IPS-15b (cell line): ENCODE data around the gene ABHD5.
"Not testable (repeated sequence)": the region's sequence is repeated elsewhere in the genome, so short reads cannot be mapped to it uniquely, and the experiment has no call there.

Source experiments
- H3K27me3 ChIP-seq: one replicate; pipeline ENCODE4 v1.6.1; 2013; ENCODE audit warnings: low read length; ENCODE audit not compliant: control insufficient read depth, insufficient read depth
- H3K36me3 ChIP-seq: one replicate; pipeline ENCODE4 v1.6.1; 2013; ENCODE audit warnings: low read length; ENCODE audit not compliant: control insufficient read depth, insufficient read depth
- H3K4me1 ChIP-seq: one replicate; pipeline ENCODE4 v1.6.1; 2013; ENCODE audit warnings: mild to moderate bottlenecking, low read length; ENCODE audit not compliant: control insufficient read depth, insufficient read depth
- H3K4me3 ChIP-seq: one replicate; pipeline ENCODE4 v1.5.1; 2013; ENCODE audit warnings: low read depth, low read length
- H3K9ac ChIP-seq: one replicate; pipeline ENCODE4 v1.6.1; 2013; ENCODE audit warnings: low read depth, mild to moderate bottlenecking, low read length
- H3K9me3 ChIP-seq: one replicate; pipeline ENCODE4 v1.6.1; 2013; ENCODE audit warnings: mild to moderate bottlenecking, low read length; ENCODE audit not compliant: control insufficient read depth, insufficient read depth

Gene ABHD5

DNA sequence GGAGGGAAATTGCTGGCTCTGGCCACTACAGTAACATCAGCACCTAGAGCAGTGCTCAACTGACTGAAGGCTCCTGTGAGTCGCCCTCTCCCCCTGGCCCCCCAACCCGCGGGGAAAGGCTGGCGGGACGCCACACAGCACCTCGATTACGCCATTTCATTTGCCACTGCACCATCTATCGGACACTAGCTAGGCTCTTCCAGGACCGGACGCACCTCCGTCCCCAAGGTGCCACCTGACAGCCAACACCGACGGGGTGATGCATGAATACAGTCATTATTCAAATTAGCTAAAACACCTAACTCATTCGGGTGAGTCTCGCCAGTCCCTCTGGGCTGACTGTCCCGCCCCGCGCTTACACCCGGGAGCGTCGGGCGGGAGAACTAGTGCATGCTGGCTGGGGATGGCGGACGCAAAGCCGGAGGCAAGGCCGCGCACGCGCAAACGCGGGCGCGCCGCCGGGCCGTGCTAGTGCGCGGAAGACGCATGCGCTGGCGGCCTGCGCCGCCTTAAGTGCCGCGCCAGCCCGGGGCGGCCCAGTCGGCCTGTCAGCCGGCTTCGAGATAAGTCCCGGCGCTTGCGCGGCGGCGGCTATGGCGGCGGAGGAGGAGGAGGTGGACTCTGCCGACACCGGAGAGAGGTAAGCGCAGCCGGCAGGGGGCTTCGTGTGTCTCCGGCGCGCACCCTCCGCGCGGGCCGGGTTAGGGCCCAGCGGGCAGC is at the start of gene ABHD5:
TSS of gene ABHD5 (plus strand) at position 539 of the 720 bp plus-strand sequence. CDS start at position 594, 55 bp downstream.
- H3K9me3 ChIP-seq: no peaks in the 10 kb centered on the region
- peaks cover 15% of the 10 kb centered on the region for H3K4me1 ChIP-seq
- H3K27me3 ChIP-seq: no peaks in the 10 kb centered on the region
- peak within 1 kb of the TSS; percentile 88 for H3K4me3 ChIP-seq
- peak within 1 kb of the TSS; percentile 82 for H3K9ac ChIP-seq
- no peaks in the 10 kb centered on the region for H3K36me3 ChIP-seq

DNA sequence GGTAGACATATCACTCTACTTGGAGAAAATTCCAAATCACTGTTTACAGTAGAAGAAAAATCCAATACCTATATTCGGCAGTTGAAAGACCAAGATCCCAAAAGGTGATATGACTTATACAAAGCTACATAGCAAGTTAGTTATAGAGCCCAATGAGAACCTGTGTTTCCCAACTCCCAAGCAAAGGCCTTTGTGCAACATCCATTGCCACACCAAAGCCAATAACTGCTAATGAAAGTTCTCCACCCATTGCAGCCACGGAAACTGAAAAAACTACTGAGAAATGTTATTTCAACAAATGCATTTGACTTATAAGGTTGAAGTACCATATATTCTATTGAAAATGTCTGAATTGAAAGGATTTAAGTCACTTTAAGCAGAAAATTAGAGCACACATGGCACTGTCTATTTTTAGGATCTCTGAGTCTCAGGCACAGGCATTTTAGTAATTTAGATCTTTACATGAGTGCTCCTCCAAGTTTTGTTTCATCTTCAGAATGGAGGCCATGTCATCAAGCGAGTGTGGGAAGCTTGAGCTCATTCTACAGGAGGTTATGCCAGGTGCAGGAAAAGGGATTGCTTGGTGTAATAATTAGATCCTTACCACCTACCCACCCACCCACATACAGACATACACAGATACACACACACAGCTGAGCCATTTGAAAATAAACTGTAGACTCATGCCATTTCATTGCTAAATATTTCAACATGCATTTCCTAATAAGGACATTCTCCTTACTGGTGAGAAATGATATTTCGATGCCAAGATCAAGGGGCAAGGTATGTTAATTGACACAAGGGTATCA is 49.2 kb upstream of the ABHD5 start:
- Histone ChIP-seq H3K9me3 (no peaks in the 10 kb centered on the region), H3K4me1 (no peaks in the 10 kb centered on the region), H3K36me3 (no peaks in the 10 kb centered on the region), H3K27me3 (no peaks in the 10 kb centered on the region), H3K4me3 (no peak overlapping the region), H3K9ac (no peak overlapping the region)

DNA sequence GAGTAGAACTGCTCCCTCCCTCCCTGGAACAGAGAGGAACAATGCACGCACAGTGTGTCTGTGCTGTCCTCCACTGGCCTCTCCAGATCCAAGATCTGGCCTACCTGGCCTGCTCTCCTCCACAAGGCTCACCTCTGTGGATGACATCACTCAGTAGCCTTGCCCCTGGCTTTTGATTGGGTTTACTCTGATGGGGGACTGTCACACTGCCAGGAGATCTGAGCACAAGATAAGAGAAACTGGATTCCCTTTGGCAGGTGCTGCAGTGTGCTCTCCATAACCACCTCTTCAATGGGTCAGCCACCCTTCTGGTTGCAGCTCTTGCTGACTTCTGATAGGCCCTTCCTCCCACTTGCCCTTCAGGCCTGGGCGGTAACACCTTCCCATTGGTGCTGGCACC is 46.3 kb upstream of the ABHD5 start:
- H3K27me3 ChIP-seq: no peaks in the 10 kb centered on the region
- H3K4me3 ChIP-seq: no peak overlapping the region
- H3K9ac ChIP-seq: no peak overlapping the region
- peaks cover 2% of the 10 kb centered on the region for H3K4me1 ChIP-seq
- H3K9me3 ChIP-seq: no peaks in the 10 kb centered on the region
- no peaks in the 10 kb centered on the region for H3K36me3 ChIP-seq

DNA sequence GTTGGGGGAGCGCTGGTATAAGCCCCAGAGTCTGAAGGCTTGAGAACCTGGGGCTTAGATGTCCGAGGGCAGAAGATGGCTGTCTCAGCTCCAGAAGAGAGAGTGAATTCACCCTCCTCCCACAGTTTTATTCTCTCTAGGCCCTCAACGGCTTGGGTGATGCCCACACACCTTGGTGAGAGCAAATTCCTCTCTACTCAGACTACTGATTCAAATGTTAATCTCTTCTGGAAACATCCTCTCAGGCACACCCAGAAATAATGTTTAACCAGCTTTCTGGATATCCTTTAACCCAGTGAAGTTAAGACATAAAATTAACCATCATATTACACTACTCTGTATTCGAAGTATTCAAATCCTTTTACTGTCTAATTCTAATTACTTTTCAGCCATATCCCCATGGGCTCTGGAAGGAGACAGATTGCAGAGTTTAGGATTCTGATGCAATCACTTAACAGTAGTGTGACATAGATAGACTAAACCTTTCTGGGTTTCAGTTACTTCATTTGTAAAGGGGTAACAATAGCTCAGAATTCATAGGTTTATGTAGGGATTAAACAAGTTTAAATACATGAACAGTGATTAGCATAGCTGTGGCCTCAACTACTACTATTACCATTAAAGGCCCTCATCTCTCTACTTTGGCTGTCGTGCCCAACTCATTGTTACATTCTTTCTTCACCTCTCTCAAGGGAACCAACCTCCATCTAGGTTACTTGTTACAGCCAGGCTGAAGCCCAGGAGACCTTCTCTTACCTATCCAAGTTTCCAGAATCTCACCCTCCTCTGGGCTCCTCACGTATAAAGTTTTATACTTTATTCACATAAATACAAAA is 43.2 kb upstream of the ABHD5 start:
- Histone ChIP-seq H3K4me1 (peaks cover 7% of the 10 kb centered on the region), H3K36me3 (no peaks in the 10 kb centered on the region), H3K9ac (no peak overlapping the region), H3K9me3 (no peaks in the 10 kb centered on the region), H3K4me3 (no peak overlapping the region), H3K27me3 (no peaks in the 10 kb centered on the region)

DNA sequence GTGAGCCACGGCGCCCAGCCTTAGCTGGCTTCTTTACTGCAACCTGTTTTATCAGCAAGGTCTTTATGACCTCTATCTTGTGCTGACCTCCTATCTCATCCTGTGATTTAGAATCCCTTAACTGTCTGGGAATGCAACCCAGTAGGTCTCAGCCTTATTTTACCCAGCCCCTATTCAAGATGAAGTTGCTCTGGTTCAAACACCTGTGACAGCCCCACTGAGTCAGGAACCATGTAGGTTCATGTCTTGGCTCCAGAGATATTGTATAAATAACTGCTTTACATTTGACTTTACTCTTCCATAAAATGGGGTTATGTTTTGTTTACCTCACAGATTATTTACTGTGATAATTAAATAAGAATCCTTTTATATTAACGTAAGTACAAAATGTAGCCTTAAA is 41.8 kb upstream of the ABHD5 start:
- peaks cover 7% of the 10 kb centered on the region for H3K4me1 ChIP-seq
- H3K4me3 ChIP-seq: no peak overlapping the region
- no peak overlapping the region for H3K9ac ChIP-seq
- H3K9me3 ChIP-seq: no peaks in the 10 kb centered on the region
- no peaks in the 10 kb centered on the region for H3K36me3 ChIP-seq
- no peaks in the 10 kb centered on the region for H3K27me3 ChIP-seq

DNA sequence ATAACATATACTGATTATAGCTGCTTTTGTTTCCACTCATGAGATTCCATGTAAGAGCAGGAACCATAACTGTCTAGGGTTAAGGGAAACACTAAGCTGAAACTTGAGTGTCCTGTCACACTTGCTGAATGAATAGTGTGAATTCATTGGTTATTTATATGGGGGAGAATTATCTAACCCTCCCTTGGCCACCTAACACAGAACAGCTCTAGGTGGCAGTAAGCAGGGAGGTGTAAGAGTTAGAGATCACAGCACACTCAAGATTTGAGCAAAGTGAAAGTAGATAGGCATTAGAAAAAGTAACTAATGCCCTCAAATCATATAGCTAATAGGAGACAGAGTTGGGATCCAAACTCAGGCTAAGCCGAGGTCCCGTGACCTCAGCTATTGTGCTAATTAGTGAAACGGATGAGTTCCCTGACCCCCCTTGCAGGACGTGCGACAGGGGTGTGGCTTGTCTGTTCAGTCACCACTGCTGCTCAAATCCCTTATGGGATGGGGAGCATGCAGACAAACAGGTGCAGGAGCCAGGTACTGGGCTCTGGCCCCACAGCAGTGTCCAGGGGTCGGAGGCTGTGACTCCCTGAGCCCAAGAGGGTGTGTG is 41.3 kb upstream of the ABHD5 start:
- peak overlapping the region; percentile 13 for H3K9ac ChIP-seq
- peak overlapping the region; percentile 24 for H3K4me3 ChIP-seq
- peaks cover 7% of the 10 kb centered on the region for H3K4me1 ChIP-seq

DNA sequence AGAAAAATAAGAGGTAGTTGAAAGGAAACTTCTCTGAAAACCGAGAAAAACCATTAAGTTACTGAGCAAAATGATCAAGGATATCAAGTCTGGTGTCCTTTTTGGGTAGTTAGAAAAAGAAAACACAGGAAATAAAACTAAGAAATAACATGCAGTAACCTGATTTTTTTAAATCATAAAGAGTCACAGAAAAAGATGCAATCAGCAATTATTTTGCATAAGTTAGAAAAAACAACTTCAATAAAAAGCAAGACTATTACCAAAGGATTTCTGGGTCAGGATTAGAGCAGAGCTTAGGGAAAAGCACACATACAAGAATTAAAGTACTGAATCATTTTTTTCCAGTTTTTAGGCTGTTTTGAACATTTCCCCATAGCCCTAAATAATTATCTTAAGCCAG is 40.4 kb upstream of the ABHD5 start:
- H3K27me3 ChIP-seq: no peaks in the 10 kb centered on the region
- H3K9me3 ChIP-seq: no peaks in the 10 kb centered on the region
- H3K4me3 ChIP-seq: no peak overlapping the region
- H3K36me3 ChIP-seq: no peaks in the 10 kb centered on the region
- peaks cover 7% of the 10 kb centered on the region for H3K4me1 ChIP-seq
- H3K9ac ChIP-seq: no peak overlapping the region

More for the DNA sequence above, 41.3 kb upstream of the ABHD5 start:
- Histone ChIP-seq H3K36me3 (no peaks in the 10 kb centered on the region), H3K9me3 (no peaks in the 10 kb centered on the region), H3K27me3 (no peaks in the 10 kb centered on the region)

DNA sequence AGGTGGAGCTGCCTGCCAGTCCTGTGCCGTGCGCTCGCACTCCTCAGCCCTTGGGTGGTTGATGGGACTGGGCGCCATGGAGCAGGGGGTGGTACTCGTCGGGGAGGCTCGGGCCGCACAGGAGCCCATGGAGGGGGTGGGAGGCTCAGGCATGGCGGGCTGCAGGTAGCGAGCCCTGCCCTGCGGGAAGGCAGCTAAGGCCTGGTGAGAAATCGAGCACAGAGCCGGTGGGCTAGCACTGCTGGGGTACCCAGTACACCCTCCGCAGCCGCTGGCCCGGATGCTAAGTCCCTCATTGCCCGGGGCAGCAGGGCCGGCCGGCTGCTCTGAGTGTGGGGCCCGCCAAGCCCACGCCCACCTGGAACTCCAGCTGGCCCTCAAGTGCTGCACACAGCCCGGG is 34.3 kb upstream of the ABHD5 start:
- H3K4me3 ChIP-seq, H3K9ac ChIP-seq, H3K27me3 ChIP-seq, H3K4me1 ChIP-seq, H3K9me3 ChIP-seq, H3K36me3 ChIP-seq: not testable (repeated sequence)

DNA sequence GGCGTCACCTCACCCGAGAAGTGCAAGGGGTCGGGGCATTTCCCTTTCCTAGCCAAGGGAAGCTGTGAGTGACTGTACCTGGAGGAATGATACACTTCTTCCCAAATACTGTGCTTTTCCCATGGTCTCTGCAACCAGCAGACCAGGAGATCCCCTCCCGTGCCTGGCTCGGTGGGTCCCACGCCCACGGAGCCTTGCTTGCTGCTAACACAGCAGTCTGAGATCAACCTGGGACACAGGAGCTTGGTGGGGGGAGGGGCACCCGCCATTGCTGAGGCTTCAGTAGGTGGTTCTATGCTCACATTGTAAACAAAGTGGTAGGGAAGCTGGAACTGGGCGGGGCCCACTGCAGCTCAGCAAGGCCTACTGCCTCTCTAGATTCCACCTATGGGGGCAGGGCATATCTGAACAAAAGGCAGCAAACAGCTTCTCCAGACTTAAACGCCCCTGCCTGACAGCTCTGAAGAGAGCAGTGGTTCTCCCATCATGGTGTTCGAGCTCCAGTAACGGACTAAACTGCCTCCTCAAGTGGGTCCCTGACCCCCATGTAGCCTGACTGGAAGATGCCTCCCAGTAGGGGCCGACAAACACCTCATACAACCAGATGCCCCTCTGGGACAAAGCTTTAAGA is 31.4 kb upstream of the ABHD5 start:
- Histone ChIP-seq H3K4me3 (no peak overlapping the region), H3K9me3 (no peaks in the 10 kb centered on the region), H3K36me3 (no peaks in the 10 kb centered on the region), H3K9ac (no peak overlapping the region), H3K27me3 (no peaks in the 10 kb centered on the region), H3K4me1 (no peaks in the 10 kb centered on the region)

DNA sequence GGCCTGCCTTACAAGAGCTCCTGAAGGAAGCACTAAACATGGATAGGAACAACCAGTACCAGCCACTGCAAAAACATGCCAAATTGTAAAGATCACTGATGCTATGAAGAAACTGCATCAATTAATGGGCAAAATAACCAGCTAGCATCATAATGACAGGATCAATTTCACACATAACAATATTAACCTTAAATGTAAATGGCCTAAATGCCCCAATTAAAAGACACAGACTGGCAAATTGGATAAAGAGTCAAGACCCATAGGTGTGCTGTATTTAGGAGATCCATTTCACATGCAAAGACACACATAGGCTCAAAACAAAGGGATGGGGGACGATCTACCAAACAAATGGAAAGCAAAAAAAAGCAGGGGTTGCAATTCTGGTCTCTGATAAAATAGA is 29.4 kb upstream of the ABHD5 start:
- H3K9ac ChIP-seq, H3K9me3 ChIP-seq, H3K4me1 ChIP-seq, H3K36me3 ChIP-seq, H3K4me3 ChIP-seq, H3K27me3 ChIP-seq: not testable (repeated sequence)

DNA sequence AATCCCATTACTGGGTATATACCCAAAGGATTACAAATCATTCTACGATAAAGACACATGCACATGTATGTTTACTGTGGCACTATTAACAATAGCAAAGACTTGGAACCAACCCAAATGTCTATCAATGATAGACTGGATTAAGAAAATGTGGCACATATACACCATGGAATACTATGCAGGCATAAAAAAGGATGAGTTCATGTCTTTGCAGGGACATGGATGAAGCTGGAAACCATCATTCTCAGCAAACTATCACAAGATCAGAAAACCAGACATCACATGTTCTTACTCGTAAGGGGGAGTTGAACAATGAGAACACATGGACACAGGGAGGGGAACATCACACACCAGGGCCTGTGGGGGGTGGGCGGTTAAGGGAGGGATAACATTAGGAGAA is 25.7 kb upstream of the ABHD5 start:
- not testable (repeated sequence) for H3K4me3 ChIP-seq, H3K27me3 ChIP-seq, H3K9me3 ChIP-seq, H3K36me3 ChIP-seq, H3K4me1 ChIP-seq, H3K9ac ChIP-seq
